Measurements from ENCODE around the gene ACAT2. TPM values are rescaled to one million over a fixed set of nuclear protein-coding genes. Genes with fewer than 3 reads are reported as not detected.
"Not testable (repeated sequence)": the region's sequence is repeated elsewhere in the genome, so short reads cannot be mapped to it uniquely, and the experiment has no call there.

Gene ACAT2
- 1 to 10 TPM; 2.1 to 3.0 (median 2.6) TPM for total RNA-seq
- 1 to 10 TPM; 1.8 to 3.0 (median 2.3) TPM for polyA plus RNA-seq
- long read RNA-seq, donor 1, partial matches to known transcripts: 0 of 2 reads
- long read RNA-seq, donor 1, other reads (novel, unspliced or antisense): 0 of 2 reads
- long read RNA-seq, donor 2, transcript ACAT2-201 (9 exons, 3,180 nt): major isoform, 6 of 6 reads
- long read RNA-seq, donor 2, partial matches to known transcripts: 0 of 6 reads
- long read RNA-seq, donor 2, other reads (novel, unspliced or antisense): 0 of 6 reads

DNA sequence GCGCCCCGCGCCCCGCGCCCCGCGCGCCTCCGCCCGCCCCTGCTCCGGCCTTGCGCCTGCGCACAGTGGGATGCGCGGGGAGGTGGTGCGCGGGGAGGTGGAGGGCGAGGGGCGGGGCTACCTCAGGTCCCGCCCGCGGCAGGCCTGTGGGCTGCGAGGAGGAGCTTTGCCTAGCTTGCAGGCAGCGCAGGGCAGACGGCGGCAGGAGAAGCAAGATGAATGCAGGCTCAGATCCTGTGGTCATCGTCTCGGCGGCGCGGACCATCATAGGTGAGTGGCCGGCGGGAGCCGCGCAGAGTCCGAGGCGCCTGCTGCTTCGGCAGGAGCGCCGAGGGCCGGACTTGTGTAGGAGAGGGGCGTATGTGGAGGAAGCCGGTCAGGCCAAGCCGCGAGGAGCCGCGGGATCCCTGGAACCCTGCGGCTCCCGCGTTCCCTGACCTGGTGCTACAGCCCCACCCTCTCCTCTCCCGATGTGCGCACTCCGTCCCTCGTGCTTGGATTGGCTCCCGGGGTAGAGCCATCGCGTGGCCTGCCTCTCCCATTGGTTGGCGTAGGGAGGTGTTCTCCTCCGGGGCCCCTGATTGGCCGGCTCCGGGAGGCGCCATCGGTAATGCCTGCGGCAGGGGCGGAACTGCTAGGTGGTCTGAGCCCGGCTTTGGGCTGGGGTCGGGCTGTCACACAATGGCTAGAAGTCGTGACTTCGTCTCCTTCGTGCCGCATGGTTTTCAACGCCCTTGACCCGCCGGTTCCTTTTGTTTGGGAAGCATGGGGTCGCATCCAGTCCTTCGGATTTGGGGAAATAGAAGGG, at the start of gene ACAT2:
TSS of gene ACAT2 (plus strand) at position 173 of the 808 bp plus-strand sequence. CDS start at position 216, 43 bp downstream.
- H3K27ac ChIP-seq: peak within 1 kb of the TSS; percentile 87
- intact Hi-C loops (cut with DNase I): no loop called here
- peak; percentile 98 to 99 (median 98) for ATAC-seq
- H3K4me3 ChIP-seq: peak within 1 kb of the TSS; percentile 99
- H3K36me3 ChIP-seq (ENCODE audit: insufficient read depth in 1 of 2, low read depth in 1 of 2): peaks cover 0 to 41% of the 10 kb centered on the region in 2 donors
- WGBS, 3 donors: 0 to 1% (median 0%) methylated on average over 66 to 76 of the region's 76 CpGs
- no peaks in the 10 kb centered on the region for H3K9me3 ChIP-seq
- H3K4me1 ChIP-seq: peaks cover 16% of the 10 kb centered on the region
- DNase-seq: peak; percentile 95 to 97
- TF ChIP-seq, protein P1, sequence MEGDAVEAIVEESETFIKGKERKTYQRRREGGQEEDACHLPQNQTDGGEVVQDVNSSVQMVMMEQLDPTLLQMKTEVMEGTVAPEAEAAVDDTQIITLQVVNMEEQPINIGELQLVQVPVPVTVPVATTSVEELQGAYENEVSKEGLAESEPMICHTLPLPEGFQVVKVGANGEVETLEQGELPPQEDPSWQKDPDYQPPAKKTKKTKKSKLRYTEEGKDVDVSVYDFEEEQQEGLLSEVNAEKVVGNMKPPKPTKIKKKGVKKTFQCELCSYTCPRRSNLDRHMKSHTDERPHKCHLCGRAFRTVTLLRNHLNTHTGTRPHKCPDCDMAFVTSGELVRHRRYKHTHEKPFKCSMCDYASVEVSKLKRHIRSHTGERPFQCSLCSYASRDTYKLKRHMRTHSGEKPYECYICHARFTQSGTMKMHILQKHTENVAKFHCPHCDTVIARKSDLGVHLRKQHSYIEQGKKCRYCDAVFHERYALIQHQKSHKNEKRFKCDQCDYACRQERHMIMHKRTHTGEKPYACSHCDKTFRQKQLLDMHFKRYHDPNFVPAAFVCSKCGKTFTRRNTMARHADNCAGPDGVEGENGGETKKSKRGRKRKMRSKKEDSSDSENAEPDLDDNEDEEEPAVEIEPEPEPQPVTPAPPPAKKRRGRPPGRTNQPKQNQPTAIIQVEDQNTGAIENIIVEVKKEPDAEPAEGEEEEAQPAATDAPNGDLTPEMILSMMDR (IDR thresholded peaks at IDR 0.05): no peak
- no peaks in the 10 kb centered on the region for H3K27me3 ChIP-seq (ENCODE audit: insufficient read depth in 3 of 3, low read length in 2 of 3)

DNA sequence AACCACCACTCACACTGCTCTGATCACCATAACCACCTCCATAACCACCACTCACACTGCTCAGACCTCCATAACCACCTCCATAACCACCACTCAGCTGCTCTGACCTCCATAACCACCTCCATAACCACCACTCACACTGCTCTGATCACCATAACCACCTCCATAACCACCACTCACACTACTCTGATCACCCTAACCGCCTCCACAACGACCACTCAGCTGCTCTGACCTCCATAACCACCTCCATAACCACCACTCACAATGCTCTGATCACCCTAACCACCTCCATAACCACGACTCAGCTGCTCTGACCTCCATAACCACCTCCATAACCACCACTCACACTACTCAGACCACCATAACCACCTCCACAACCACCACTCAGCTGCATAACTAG, 49.5 kb upstream of the ACAT2 start:
- ATAC-seq; DNase-seq; H3K27me3 ChIP-seq (ENCODE audit: insufficient read depth in 3 of 3, low read length in 2 of 3); H3K27ac ChIP-seq; intact Hi-C loops (cut with DNase I); H3K36me3 ChIP-seq (ENCODE audit: insufficient read depth in 1 of 2, low read depth in 1 of 2); H3K9me3 ChIP-seq; H3K4me3 ChIP-seq: not testable (repeated sequence)
- 91 to 95% (median 94%) methylated on average over 3 of the region's 3 CpGs for WGBS, 3 donors
- H3K4me1 ChIP-seq: peaks cover 25% of the 10 kb centered on the region

DNA sequence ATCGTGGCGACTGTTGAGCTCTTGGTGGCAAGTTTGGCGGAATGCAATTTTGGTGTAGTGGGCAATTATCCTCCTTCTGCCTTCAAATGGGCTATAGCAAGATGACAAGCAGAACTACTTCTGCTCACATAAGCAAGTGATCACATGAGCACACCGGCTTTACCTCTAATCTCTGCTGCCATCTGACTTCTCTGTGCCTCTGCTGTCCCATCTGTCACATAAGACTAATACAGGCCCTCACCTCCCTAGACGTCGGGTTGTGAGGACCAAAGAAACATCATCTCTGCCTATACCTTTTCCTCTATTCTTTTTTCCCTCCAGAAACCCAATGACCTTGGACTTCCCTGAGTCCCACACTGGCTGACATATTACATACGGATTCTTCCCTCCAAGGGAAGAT, 47.9 kb upstream of the ACAT2 start:
- H3K9me3 ChIP-seq: no peaks in the 10 kb centered on the region
- TF ChIP-seq, protein P1 (IDR thresholded peaks at IDR 0.05): no peak
- no peak for DNase-seq
- intact Hi-C loops (cut with DNase I): no loop called here
- no peak overlapping the region for H3K4me3 ChIP-seq
- WGBS, 3 donors: 93 to 99% (median 94%) methylated on average over 7 of the region's 7 CpGs
- H3K36me3 ChIP-seq (ENCODE audit: insufficient read depth in 1 of 2, low read depth in 1 of 2): no peaks in the 10 kb centered on the region
- no peak for ATAC-seq
- H3K27ac ChIP-seq: no peak overlapping the region
- no peaks in the 10 kb centered on the region for H3K27me3 ChIP-seq (ENCODE audit: insufficient read depth in 3 of 3, low read length in 2 of 3)
- peaks cover 32% of the 10 kb centered on the region for H3K4me1 ChIP-seq

DNA sequence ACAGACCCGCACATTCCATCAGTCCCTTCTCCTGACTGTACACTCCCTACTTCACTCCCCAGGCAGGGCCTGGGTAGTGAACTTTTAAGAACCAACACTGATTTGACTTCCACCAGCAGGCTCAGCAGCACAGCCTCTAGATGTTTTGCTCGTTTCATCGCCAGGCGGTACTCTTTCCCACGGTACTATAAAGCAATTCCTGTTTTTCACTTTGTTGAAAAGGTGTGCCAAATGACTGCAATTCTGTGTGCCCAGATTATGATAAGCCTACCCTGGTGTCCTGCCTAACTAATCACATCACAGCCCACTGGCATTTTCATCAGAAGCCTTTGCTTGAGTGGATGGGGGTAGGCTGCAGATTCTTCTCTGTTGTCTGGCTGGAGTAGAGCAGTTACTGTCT, 47.4 kb upstream of the ACAT2 start:
- ATAC-seq (no peak), DNase-seq (no peak)
- peaks cover 32% of the 10 kb centered on the region for H3K4me1 ChIP-seq
- WGBS, 3 donors: 70 to 83% (median 75%) methylated on average over 5 of the region's 5 CpGs
- H3K27ac ChIP-seq: peak overlapping the region; percentile 82
- H3K27me3 ChIP-seq (ENCODE audit: insufficient read depth in 3 of 3, low read length in 2 of 3): no peaks in the 10 kb centered on the region
- H3K36me3 ChIP-seq (ENCODE audit: insufficient read depth in 1 of 2, low read depth in 1 of 2): no peaks in the 10 kb centered on the region
- H3K9me3 ChIP-seq: no peaks in the 10 kb centered on the region
- H3K4me3 ChIP-seq: no peak overlapping the region
- intact Hi-C loops (cut with DNase I): no loop called here
- TF ChIP-seq, protein P1 (IDR thresholded peaks at IDR 0.05): no peak

DNA sequence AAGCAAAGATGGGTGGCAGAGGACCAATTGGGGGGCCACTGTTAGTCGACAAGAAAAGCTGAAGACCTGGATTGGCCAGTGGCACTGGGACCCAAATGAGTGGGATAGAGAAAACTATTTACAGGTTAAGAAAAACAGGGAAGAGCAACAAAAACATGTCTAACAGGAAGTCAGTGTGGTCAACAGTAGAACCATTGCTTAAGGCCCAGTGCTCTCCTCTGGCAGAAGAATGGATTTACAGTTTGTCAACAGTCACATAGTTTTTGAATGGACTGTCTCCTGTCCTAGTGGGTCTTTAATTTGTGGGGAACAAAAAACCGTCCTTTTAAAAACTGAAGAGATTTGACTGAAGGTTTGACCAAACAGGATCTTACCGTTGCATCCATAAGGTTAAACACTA, 46.7 kb upstream of the ACAT2 start:
- peaks cover 32% of the 10 kb centered on the region for H3K4me1 ChIP-seq
- 76 to 82% (median 78%) methylated on average over 3 of the region's 3 CpGs for WGBS, 3 donors
- no peaks in the 10 kb centered on the region for H3K27me3 ChIP-seq (ENCODE audit: insufficient read depth in 3 of 3, low read length in 2 of 3)
- H3K36me3 ChIP-seq (ENCODE audit: insufficient read depth in 1 of 2, low read depth in 1 of 2): no peaks in the 10 kb centered on the region
- no peak overlapping the region for H3K4me3 ChIP-seq
- intact Hi-C loops (cut with DNase I): no loop called here
- TF ChIP-seq, protein P1 (IDR thresholded peaks at IDR 0.05): no peak
- H3K27ac ChIP-seq: peak overlapping the region; percentile 82
- no peaks in the 10 kb centered on the region for H3K9me3 ChIP-seq
- ATAC-seq: no peak
- DNase-seq: no peak

Data from psoas muscle (tissue), 8 donors.